HG03558 (cell line): Measurements from ENCODE around the gene SPEF2.
"Not testable (repeated sequence)": the region's sequence is repeated elsewhere in the genome, so short reads cannot be mapped to it uniquely, and the experiment has no call there.

Source experiments
- ATAC-seq: cut with Tn5 transposase; IDR thresholded peaks from one replicate; pipeline ENCODE4 v1.9.1; 2021; ENCODE audit warnings: moderate number of reproducible peaks; ENCODE audit not compliant: unreplicated experiment; ENCODE audit errors: extremely low read depth

Gene SPEF2

GRCh38 chr5:35813521-35813920 lies 195.9 kb downstream of the SPEF2 start:
- ATAC-seq, result no peak

GRCh38 chr5:35815089-35815936 lies 197.7 kb downstream of the SPEF2 start:
- no peak for ATAC-seq

- ATAC-seq, result no peak
Measured at GRCh38 chr5:35816881-35817521, 199.3 kb downstream of the SPEF2 start.

GRCh38 chr5:35819026-35819425 lies 201.4 kb downstream of the SPEF2 start:
- ATAC-seq, result no peak

GRCh38 chr5:35819668-35820067 lies 202.0 kb downstream of the SPEF2 start:
- no peak for ATAC-seq

GRCh38 chr5:35820735-35821134 lies 203.1 kb downstream of the SPEF2 start:
- ATAC-seq, result no peak

GRCh38 chr5:35821513-35821912 lies 203.8 kb downstream of the SPEF2 start:
- no peak for ATAC-seq

- no peak for ATAC-seq
Measured at GRCh38 chr5:35822511-35822910, 204.8 kb downstream of the SPEF2 start.

GRCh38 chr5:35823347-35824098 lies 205.9 kb downstream of the SPEF2 start:
- no peak for ATAC-seq

GRCh38 chr5:35826056-35826455 lies 208.4 kb downstream of the SPEF2 start:
- ATAC-seq, result no peak

GRCh38 chr5:35826554-35826953 lies 208.9 kb downstream of the SPEF2 start:
- no peak for ATAC-seq

GRCh38 chr5:35828082-35828598 lies 210.5 kb downstream of the SPEF2 start:
- no peak for ATAC-seq

GRCh38 chr5:35830587-35830986 lies 212.9 kb downstream of the SPEF2 start:
- ATAC-seq, result no peak

- no peak for ATAC-seq
Measured at GRCh38 chr5:35832762-35833161, 215.1 kb downstream of the SPEF2 start.

GRCh38 chr5:35833224-35833623 lies 215.6 kb downstream of the SPEF2 start:
- ATAC-seq, result no peak

GRCh38 chr5:35835796-35836742 lies 218.4 kb downstream of the SPEF2 start:
- no peak for ATAC-seq

GRCh38 chr5:35838370-35839042 lies 220.8 kb downstream of the SPEF2 start:
- ATAC-seq, result no peak

GRCh38 chr5:35842856-35843255 lies 225.2 kb downstream of the SPEF2 start:
- ATAC-seq, result no peak

GRCh38 chr5:35845508-35845907 lies 227.8 kb downstream of the SPEF2 start:
- not testable (repeated sequence) for ATAC-seq
